ENCODE measurements around the gene SMCO3. TPM values are rescaled to one million over a fixed set of nuclear protein-coding genes. Genes with fewer than 3 reads are reported as not detected.

Gene SMCO3
- total and polyA plus RNA-seq, 2 donors (not counting 1 experiment from before 2014, with no cell fraction given) = not detected

GRCh38 chr12:14774074-14774905 is 39.7 kb downstream of the SMCO3 start:
- no peaks in the 10 kb centered on the region for H3K27me3 Mint-ChIP-seq
- ChIA-PET CTCF (interaction anchor here (1.3 to 3.5 kb wide), 5 partner anchors 10 to 409 kb away, joined by 3 to 9 read pairs (median 7); partner anchors contain the start of gene ATF7IP), POLR2A (interaction anchor here (0.9 to 3.5 kb wide), 5 partner anchors 24 to 409 kb away, joined by 3 to 17 read pairs (median 6); partner anchors contain the start of genes ATF7IP, C12orf60 and WBP11)
- TF ChIP-seq EZH2 (IDR thresholded peaks at IDR 0.05; ENCODE audit: borderline replicate concordance, insufficient read depth, low read depth, low read length, poor library complexity, severe bottlenecking) = no peak
- TF ChIP-seq CTCF (IDR thresholded peaks at IDR 0.05) = no peak
- Histone ChIP-seq H2AFZ (ENCODE audit: insufficient read depth, low read depth, low read length, poor library complexity, severe bottlenecking) (peak overlapping the region; percentile 92), H3K27me3 (replicated peaks in 1 of 4; ENCODE audit: control extremely low read depth in 1 of 4, control insufficient read depth in 3 of 4, insufficient read depth in 4 of 4, low read length in 3 of 4) (no peaks in the 10 kb centered on the region), H3K4me1 (ENCODE audit: control insufficient read depth in 2 of 2, insufficient read depth in 2 of 2, low read length in 2 of 2) (peaks cover 15 to 34% of the 10 kb centered on the region in 2 donors), H3K4me2 (replicated peaks; ENCODE audit: low read depth, low read length, poor library complexity, severe bottlenecking) (peak overlapping the region; percentile 92), H3K9ac (ENCODE audit: low read length) (peak overlapping the region; percentile 79), H3K79me2 (ENCODE audit: control insufficient read depth, insufficient read depth, low read length) (peaks cover 9% of the 10 kb centered on the region), H3K36me3 (replicated peaks in 1 of 2; ENCODE audit: control extremely low read depth in 1 of 2, control insufficient read depth in 1 of 2, extremely low read depth in 1 of 2, insufficient read depth in 2 of 2, low read length in 1 of 2) (no peaks in the 10 kb centered on the region), H3K4me3 (ENCODE audit: control extremely low read depth in 1 of 5, extremely low read depth in 1 of 5, insufficient read depth in 1 of 5, low read depth in 2 of 5, low read length in 4 of 5) (peak overlapping the region; percentile 82 to 91 (median 87)), H3K9me3 (ENCODE audit: control extremely low read depth in 1 of 3, control insufficient read depth in 2 of 3, insufficient read depth in 1 of 3, low read length in 2 of 3) (peaks cover 0 to 10% (median 0%) of the 10 kb centered on the region in 3 donors), H4K20me1 (ENCODE audit: control insufficient read depth, insufficient read depth, low read length, poor library complexity, severe bottlenecking) (no peaks in the 10 kb centered on the region), H3K27ac (ENCODE audit: low read length in 2 of 2) (peak overlapping the region; percentile 69 to 71)
- H3K27ac Mint-ChIP-seq = peak overlapping the region; percentile 99
- H3K4me1 Mint-ChIP-seq = peaks cover 46% of the 10 kb centered on the region
- H3K4me3 Mint-ChIP-seq = peak overlapping the region; percentile 100
- H3K9me3 Mint-ChIP-seq (ENCODE audit: insufficient read depth) = no peaks in the 10 kb centered on the region
- intact Hi-C loops (cut with micrococcal nuclease) = loop anchor here (1.0 to 5.0 kb wide), 2 partner anchors 29 to 798 kb away; partner anchors contain the start of genes C12orf60 and WBP11
- ATAC-seq (ENCODE audit: low read depth) = peak; percentile 59
- peak; percentile 95 for DNase-seq
- under 1% methylated on average over 62 of the region's 67 CpGs for WGBS (ENCODE audit: insufficient coverage)
